ENCODE measurements around the gene GRIP2.

The GRIP2 gene

DNA sequence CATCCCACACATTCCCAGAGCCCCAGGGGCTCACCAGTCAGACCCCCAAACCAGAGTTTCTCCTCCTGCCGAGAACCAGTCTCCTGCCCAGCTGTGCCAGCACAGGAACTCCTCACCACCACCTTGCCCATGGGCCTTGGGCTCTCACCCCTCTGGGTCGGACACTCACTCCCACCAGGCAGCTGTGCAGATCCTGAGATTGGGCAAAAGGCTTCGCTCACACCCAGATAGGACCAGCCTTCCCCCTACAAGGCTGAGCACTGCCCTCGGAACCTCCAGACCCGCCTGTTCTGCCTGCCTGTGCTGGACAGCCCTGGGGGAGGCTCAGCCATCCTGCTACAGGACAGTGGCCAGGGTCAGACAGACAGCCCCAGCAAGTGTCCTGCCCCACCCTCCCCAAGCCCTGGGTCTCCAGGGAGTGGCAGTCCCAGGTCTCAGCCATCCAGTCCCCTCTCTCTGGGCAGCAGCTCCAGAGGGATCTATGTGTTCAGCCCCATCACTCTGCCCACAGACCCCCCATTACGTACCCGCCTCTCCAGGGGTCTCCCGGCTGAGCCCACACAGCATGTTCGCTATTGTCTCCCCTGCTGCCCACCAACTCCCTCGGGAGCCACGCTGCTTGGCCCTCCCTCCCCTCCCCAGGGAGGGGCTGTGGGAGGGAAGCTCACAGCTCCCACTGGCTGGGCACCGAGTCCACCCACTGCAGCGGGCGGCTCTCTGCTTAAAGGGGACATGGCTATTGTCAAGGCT lies at the start of gene GRIP2:
GRIP2 (minus strand) TSS at position 601 of the 750 bp plus-strand sequence; CDS start at position 567, 34 bp downstream.
- no peak for DNase-seq (ENCODE audit: low read depth)

DNA sequence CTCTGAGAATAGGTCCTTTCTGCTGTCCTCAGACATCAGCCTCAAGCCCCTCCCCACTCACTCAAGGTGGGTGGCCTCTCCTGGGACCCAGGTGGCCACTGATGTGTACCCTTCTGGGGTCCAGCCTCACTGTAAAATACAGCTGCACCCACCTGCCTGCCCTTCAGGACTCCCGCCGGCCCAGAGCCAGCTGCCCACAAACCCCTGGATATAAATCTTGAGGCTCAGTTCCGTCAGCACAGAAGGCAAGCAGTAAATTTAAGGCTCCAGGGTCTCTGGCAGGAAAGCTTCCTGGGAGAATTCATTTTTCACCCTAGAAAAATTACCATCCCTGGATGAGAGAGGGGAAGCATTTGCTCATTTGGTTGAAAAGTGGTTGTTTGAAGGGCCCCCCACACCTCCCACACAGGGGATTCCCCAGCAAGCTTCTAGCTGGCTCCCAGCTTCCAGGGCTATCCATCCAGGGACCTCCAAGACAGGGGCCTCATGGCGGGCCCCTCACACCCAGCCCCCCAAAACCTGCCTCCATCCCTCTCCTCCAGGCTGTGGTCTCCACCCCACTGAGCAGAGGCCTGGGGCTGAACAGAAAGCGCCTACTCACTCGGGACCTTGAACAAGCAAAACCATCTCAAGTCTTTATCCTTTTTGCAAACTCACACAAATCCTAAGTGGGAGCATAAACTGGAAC lies 48.4 kb upstream of the GRIP2 start:
- DNase-seq (ENCODE audit: low read depth) = no peak

DNA sequence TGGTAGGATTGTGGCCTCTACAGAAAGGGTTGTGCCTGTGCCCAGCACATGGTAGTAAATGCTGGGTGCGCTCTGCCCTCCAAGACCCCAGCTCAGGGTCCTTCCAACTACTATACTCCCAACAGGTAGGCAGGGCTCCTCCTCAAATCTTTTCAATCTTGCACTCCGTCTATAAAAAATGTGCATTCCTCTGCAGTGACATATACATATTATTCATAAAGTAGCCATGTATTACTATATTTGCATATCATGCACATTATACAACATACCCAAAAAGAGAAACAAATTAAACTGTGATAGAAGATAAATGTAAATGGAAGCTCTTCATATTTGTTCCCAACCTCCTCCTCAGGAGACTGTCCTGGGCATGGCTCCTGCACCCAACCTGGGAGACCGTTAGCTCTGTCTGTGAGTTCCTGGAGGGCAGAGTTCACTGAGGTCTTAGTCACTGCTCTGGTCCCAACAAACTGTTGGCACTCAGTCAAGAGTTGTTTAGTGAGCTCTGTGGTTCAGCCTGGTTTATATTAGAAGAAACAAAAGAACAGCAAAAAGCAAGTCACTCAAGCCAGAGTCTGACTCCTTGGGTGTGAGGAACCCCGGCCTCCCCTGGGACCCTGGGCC lies 47.7 kb upstream of the GRIP2 start:
- no peak for DNase-seq (ENCODE audit: low read depth)

DNA sequence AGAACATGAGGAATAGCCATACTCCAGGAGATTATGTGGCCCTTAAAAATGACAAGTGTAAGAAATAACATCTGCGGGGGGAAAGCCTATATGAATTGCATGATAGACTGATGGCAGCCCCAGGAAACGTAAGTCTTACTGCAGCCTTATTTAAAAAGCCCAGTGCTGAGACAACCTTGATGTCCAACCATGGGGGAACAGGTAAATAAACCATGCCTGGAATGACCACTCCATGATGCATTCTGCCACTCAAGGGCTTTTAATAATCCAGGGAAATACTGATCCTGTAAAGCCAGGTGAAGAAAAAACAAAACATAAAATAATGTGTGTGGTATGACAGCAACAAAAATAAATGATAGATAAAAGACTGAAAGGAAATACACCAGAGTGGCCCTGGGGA lies 46.5 kb upstream of the GRIP2 start:
- no peak for DNase-seq (ENCODE audit: low read depth)

DNA sequence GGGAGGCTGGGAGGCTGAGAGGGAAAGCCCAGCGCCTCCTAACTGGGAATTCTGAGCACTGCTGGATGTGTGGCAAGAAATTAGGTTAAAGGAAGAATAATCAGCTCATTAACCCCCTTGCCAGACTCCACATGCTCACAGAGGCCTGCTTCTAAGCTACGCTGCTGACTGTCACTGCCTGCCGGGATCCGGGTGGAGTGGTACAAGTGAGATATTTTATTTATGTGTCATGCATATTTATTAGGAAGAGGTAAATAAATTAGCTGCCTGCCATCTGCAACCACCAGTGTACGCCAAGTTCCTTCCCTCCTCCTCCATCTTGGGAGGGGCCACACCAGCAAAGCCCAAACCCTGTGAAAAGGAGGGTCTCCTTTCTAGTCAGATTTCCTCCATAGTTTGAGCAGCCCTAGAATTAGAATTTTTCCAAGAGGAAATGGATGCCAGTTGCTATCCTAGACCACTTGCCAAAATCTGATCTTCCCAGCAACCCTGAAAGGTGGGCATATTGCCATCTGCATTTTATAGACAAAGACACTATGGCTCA lies 43.5 kb upstream of the GRIP2 start:
- no peak for DNase-seq (ENCODE audit: low read depth)

DNA sequence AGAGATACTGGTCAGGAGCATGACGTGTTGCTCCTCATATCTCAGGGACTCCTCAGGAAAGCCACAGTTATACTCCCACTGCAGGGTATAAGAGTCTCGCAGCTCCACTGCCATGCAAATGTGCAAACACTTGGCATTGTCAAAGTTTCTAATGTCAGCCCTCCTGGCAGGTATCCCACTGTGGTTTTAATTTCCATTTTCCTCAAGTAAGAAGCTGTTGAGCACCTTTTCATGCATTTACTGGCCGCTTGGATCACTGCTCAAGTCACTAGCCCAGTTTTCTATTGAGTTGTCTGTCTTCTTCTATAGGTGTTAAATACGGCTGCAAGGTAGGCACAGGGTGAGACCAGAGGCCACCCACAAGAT lies 41.9 kb upstream of the GRIP2 start:
- no peak for DNase-seq (ENCODE audit: low read depth)

DNA sequence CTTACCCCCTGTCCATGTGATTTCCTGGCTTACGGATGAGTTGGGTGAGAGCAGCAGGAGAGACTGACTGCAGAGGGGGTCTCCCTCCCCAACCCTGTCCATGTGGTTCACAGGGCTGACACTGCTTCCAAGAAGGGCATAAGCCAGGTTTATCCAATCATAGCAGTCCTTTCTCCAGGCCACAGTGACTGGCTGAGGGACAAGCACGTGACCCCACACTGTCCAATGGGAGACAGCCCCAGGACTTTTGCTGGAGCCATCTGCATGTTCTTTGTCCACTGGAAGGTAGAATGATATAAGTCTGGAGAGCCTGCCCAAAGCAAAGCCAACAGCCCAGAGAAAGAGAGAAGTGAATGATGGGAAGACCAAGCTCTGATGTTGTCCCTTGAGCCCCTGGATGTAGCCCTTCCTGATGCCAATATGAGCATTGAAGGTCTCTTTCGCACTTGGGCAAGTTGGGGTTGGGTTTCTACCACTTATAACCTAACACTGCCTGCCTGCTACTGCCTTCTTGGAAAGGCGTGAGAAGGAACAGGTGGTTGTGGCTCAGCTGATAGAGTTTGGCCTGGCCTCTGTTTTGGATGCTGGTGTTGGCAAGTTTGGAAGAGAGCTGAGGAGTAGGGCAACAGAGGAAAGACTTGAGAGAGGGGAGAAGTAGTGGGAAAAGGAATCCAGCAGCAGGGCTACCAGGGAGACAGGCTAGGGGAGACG lies 41.3 kb upstream of the GRIP2 start:
- no peak for DNase-seq (ENCODE audit: low read depth)

DNA sequence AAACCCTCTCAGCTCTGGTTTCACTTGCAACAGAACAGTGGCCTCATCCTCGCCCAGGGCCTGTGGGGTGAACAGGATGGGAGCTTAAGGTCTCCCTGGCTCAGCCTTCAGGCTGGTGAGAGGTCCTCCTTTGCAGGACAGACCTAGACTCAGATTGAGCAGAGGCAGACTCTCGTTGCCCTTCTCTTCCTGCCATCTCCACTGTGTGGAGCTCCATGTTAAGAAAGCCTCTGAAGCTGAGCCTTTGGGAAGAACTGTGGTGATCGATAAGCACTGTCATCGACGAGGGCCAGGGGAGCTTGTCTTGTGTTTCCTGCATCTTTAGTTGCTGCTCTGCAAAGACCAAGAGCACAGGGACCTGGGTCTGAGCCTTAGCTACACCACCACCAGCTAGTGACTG lies 37.8 kb upstream of the GRIP2 start:
- DNase-seq (ENCODE audit: low read depth) = no peak

DNA sequence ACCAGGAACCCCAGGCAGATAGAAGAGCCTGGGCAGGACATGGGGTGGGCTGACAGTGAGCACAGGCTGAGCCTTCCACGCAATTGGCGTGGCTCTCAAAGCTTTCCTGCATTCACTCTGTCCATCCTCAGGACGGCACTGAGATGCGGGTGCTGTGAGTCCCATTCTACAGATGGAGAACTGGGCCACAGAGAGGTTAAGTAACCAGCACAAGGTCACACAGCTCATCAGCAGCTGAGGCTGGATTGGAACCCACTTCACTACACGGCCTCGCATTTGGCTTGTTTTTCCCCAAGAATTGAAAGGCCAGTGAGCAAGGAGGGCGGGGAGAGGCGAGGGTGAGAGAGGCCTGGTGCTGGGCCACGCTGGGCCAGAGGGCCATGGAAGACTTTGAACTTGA lies 36.0 kb upstream of the GRIP2 start:
- DNase-seq (ENCODE audit: low read depth) = no peak

DNA sequence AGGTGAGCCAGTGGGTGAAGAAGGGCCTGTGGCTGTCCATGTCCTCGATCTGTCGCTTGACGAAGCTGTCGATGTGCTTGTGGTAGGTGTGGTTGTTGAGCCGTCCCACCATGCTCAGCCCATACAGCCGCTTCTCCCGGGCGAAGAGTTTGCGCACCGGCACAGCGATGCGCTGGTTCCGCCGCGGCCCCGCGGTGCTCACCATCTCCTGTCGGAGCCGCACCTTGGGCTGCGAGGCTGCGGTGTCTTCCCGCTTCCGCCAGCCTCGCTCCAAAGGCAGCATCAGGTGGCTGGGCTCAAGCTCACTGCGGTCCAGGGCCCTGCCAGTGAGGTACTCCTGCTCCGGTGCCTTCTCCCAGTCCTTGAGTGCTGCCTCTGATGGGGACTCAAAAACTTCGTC lies 34.0 kb upstream of the GRIP2 start:
- DNase-seq (ENCODE audit: low read depth) = no peak

DNA sequence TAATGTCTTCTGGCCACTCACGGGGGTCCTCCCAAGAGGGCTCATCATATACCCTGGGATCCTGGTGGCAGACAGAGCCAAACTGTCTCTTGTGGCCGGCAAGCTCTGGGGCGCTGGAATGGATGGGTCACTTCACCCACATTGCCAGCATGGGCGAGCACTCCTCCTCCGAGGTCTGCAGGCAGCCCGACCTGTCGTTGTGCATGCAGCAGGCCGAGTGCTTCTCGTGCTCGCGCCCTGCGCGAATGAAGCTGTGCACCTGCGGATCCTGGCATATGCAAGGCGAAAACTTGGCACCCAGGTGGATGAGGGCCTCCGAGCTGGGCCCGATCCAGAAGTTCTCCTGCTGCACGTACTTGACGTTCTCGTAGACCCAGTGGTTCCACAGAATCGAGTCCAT lies 33.6 kb upstream of the GRIP2 start:
- DNase-seq (ENCODE audit: low read depth) = no peak

DNA sequence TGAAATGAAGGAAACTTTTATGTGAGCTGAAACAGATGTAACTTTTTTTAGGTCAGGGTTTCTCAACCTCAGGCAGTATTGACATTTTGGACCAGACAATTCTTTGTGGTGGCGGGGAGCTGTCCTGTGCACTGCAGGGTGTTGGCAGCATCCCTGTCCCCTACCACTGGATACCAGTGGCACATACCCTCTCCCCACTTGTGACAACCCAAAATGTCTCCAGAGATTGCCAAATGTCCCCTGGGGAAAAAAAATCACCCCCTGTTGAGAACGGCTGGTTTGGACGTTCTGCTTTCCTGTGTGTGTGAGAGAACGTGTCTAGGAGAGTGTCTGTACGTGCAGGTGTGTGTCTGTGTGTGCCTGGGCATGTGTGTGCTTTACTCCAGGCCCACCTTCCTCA lies 30.7 kb upstream of the GRIP2 start:
- DNase-seq (ENCODE audit: low read depth) = no peak

DNA sequence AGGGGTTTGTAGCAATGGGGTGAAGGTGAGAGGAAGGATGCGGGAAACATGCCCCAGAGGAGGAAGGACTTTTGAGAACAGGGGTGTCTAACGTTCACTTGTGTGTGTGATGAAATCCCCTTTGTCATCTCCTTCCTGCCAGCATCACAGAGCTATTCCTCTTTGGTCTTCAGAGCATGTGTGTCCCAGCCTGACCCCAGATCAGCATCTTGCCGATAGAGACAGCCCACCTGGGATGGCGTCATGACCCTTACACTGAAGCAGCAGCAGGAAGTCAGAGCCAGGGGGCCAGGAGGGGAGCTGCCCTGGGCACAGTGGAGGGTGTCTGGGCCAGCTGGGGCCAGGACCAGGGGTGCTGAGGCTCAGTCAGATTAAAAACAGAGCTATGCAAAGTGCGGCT lies 29.9 kb upstream of the GRIP2 start:
- no peak for DNase-seq (ENCODE audit: low read depth)

DNA sequence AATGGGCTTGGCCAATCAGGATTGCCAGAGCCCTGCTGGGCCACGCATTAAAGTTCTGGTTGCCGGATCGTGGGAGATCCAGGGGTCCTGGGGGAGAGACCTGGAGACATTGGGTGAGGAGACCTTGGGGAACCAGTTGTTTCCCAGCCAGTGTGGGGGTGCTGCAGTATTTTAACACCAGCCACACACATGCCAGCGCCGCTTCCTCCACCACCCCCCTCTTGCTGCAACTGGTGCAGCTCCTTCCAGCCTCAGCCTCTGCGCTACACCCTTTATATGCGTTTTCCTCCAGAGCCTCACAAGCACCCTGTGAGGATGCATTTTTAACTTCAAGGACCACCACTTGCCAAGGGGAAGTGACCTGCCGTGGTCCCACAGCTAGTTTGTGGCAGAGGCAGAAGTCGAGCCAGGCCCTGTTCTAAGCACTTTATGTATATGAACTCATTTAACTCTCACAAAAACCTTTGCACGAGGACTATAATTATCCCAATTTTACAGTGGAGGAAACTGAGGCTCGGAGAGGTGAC lies 29.4 kb upstream of the GRIP2 start:
- no peak for DNase-seq (ENCODE audit: low read depth)

DNA sequence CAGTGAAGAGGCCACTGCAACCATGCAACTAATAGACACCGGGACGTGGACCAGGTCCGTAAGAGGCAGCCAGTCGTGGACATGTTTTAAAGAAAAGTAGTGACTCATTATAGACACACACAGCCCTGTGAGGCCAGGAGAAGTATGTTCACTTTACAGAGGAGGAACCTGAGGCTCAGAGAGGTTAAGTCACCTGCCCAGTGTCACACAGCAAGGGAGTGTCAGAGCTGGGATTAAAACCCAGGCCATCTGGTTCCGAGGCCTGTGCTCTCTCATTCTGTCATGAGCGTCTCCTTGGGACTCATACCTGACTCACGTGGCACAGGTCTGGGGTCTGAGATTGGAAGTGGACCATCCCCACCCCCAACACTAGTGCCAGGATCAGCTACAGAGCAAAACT lies 28.1 kb upstream of the GRIP2 start:
- no peak for DNase-seq (ENCODE audit: low read depth)

DNA sequence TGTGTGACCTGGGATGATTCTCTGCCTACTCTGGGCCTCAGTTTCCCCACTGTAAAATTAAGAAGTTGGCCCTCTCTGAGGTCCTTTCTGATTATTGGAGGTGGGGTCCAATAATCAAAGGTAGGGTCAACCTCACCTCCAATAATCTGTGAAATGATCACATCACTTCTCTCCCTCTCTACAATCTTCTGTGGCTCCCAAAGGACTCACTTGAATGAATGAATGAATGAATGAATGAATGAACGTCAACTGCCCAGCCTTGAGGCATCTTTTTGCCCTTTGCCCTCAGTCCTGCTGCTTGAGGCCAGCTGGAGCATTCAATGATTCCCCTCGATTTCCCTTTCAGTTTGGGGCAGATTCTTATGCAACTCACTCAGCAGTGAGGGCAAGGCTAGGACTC lies 26.7 kb upstream of the GRIP2 start:
- no peak for DNase-seq (ENCODE audit: low read depth)

DNA sequence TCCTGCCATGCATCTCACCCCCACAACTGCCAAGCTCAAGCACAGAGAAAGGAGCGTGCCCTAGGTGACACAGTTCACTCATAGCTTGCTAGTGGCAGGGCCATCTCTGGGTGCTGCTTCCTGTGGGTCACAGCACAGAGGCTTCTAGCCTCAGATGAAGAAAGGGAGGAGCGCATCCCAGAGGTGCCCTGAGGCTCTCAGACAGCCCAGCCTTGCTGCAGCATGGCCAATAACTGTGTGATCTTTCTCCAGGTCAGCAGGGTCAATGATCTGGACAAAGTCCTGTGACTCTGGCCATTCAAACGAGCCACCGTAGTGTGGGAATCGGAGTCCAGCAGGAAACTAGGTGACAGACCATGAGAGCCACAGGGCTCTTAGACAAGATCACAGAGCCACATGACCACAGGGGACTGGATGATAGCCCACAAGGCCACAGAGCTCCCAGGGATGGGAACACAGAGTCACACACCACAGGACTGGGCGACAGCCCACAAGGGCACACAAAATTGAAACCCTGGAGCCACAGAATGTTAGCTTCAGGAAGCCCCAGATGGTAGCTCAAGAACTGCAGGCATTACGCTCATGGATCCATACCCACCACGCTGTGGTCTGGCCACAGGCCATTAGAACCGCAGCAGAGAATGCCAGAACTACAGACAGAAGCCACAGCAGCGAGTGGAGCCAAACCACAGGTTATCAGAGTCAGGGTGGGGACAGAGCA lies 25.9 kb upstream of the GRIP2 start:
- DNase-seq (ENCODE audit: low read depth) = no peak

DNA sequence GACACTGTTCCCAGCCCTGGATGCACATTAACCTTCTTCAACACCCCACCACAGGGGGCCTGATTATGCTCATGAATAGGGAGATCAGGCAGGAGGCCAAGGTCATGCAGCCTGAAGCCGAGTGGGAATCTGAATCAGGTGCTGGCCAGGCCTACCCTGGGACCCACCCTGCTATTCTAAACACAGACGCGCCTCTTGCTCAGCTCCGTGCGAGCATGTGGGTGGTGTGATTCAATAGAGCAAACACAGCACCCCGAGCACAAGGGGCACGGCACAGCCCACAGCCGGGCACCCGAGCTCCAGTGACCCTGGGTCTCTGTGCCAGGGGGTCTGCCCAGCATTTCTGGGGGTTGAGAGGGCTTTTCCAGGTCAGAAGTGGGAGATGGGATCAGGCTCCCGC lies 24.6 kb upstream of the GRIP2 start:
- DNase-seq (ENCODE audit: low read depth) = no peak

DNA sequence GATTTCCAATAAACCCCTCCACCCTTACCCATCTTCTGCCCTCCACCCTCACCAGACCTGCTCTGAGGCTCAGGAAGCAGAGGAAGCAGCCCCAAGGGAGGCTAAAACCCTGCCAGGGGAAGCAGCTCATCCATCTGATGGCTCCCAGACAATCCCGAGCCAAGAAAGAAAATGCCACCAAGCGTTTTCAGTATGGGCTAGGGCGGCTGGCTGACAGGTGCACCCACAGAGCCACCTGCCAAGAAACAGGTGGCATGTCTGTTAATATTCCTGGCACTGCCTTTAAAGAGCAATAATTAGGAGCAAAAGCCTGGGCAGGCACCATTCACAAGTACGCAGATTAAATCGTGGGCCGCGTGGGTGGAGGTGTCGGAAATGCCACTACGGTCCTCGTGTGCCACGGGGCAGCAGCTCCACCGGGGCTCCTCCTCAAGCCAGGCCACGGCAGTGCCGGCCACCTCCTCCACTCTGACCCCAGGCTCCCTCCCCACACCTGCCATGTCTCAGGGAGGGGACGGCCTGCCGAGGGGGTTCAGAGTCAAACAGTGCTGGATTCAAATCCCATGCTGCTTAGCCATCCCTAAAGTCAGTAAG lies 23.9 kb upstream of the GRIP2 start:
- DNase-seq (ENCODE audit: low read depth) = no peak

DNA sequence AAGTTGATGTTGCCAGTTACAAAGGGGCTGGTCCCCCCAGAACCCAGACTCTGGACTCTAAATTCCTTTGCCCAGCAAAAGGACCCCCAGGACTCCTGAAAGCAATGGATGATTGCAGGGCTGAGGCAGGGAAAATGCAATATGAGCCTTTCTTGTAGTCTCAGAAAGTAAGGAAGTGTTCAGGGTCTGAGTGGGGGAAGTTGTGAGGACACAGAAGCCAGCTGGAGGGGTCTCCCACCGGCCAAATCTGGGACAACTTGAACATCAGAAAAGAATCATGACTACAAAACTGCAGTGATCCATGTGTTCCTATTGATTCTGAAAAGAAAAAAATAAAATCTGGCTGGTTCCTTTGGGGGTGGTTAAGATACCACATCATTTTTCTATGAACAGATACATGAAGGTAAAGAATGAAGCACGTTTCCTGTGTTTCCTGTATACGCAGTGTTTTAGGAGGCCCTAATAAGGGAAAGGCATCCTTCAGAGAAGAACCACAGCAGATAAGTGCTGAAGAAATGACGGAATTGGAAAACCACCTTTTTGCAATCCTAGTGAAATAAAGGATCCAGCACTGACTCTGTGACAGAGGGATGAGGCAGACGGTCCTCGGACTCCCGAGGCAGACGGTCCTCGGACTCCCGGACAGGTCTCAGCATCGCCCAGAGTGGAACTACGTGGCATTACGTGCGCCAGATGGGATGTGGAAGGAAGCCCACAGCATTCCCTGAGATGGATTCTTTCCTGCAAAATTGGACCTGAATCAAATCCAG lies 22.2 kb upstream of the GRIP2 start:
- DNase-seq (ENCODE audit: low read depth) = no peak
